GM12891 (cell line): ENCODE results near the gene TARP.
"Not testable (repeated sequence)": the region's sequence is repeated elsewhere in the genome, so short reads cannot be mapped to it uniquely, and the experiment has no call there.

Experiments used
- POLR2A ChIP-seq: IDR thresholded peaks from 2 replicates; pipeline ENCODE4 v1.6.1; 2011; ENCODE audit warnings: low read depth, low read length, control low read depth
- POLR2AphosphoS5 ChIP-seq: IDR thresholded peaks from 2 replicates; pipeline ENCODE4 v1.6.1; 2011; ENCODE audit warnings: low read depth, low read length, control low read depth
- POU2F2 ChIP-seq: IDR thresholded peaks from 2 replicates; pipeline ENCODE4 v1.6.1; 2011; ENCODE audit warnings: low read depth, mild to moderate bottlenecking, control low read depth, low read length, moderate library complexity
- TAF1 ChIP-seq: IDR thresholded peaks from 2 replicates; pipeline ENCODE4 v1.6.1; 2011; ENCODE audit warnings: low read depth, low read length, control low read depth

DNA sequence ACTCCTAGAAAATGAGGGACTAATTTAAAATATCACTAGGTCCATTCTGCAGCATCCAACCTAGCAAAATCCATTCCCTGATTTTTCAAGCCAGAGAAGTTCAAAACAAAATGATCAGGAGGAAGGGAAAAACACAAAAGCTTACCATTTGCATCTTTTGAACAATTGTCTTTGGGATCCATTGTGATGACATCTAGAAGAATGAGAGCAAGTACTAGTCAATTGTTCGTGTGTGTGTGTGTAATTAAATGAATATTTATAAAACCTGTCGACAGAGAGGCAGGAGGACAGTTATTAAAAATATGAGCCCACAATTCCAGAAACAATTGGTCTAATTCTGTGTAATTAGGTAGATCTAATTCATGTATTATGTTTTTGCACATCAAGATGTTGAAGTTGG, 11.4 kb downstream of the TARP start:
- not testable (repeated sequence) for TF ChIP-seq POLR2AphosphoS5, POLR2A, TAF1, POU2F2
